K562 (cell line): ENCODE results near the gene CLTA. TPM values are rescaled to one million over a fixed set of nuclear protein-coding genes. Genes with fewer than 3 reads are reported as not detected.

Experiments used
- ARNT ChIP-seq, 2 experiments: fragments of 450-650 bp; IDR thresholded peaks; 2 replicates each; pipeline ENCODE4 v1.6.1; 2016; ENCODE audit warnings: mild to moderate bottlenecking in 1 of 2
- CBX2 ChIP-seq: fragments of 200-600 bp; sonication (generic); IDR thresholded peaks from one replicate; pipeline ENCODE4 v1.6.1; 2012; ENCODE audit warnings: mild to moderate bottlenecking, low read length, inconsistent platforms; ENCODE audit not compliant: insufficient read depth, poor library complexity, severe bottlenecking
- E2F3 ChIP-seq: fragments of 250-450 bp; sonication (Bioruptor Pico); IDR thresholded peaks from 2 replicates; pipeline ENCODE4 v1.4.0; 2020; ENCODE audit warnings: mild to moderate bottlenecking
- GABPB1 ChIP-seq: sonication (generic); formaldehyde crosslinking; IDR thresholded peaks from 2 replicates; pipeline ENCODE4 v1.8.0; 2022; ENCODE audit warnings: mild to moderate bottlenecking, missing genetic modification reagents
- MCM7 ChIP-seq, 2 experiments: fragments of 450-650 bp; IDR thresholded peaks; 2 replicates each; pipeline ENCODE4 v1.6.1; 2016 to 2018
- MEIS2 ChIP-seq: fragments of 450-650 bp; IDR thresholded peaks from 2 replicates; pipeline ENCODE4 v1.6.1; 2014; ENCODE audit warnings: mild to moderate bottlenecking; ENCODE audit not compliant: partially characterized antibody
- OTX1 ChIP-seq: fragments of 450-650 bp; formaldehyde crosslinking; IDR thresholded peaks from 2 replicates; pipeline ENCODE4 v1.4.0; 2022; ENCODE audit warnings: mild to moderate bottlenecking
- PCBP2 ChIP-seq: fragments of 200-400 bp; formaldehyde crosslinking; IDR thresholded peaks from 2 replicates; pipeline ENCODE4 v1.6.1; 2018; ENCODE audit warnings: low read length, low read depth, mild to moderate bottlenecking, moderate library complexity; ENCODE audit not compliant: poor library complexity, severe bottlenecking
- ZKSCAN8 ChIP-seq: fragments of 200-800 bp; sonication (Bioruptor generic); IDR thresholded peaks from 2 replicates; pipeline ENCODE4 v1.6.1; 2016; ENCODE audit warnings: missing genetic modification characterization, missing compliant biosample characterization
- polyA plus RNA-seq, 8 experiments: library from polyadenylated mRNA; depleted of rRNA in 4 of 8; stranded (reverse) in 5 of 8; unstranded in 3 of 8; fragments of >200 nt; fragmentation: Nextera tagmentation in 2 of 8; fragmentation: Illumina TruSeq in 1 of 8; extraction: Ambion mirVana in 2 of 8; extraction: Trizol in 1 of 8; gene quantifications; 2 replicates each; pipeline versions ENCODE4 v1.2.1 to v1.2.3, GENCODE V29; 2011 to 2014; ENCODE audit warnings: inconsistent platforms in 1 of 8, missing spikeins in 1 of 8
- total RNA-seq, 7 experiments: library from RNA; depleted of rRNA in 6 of 7; stranded (reverse); fragments of >200 nt in 6 of 7; fragmentation: Illumina TruSeq in 2 of 7; extraction: Trizol in 2 of 7; gene quantifications; 2 replicates each; pipeline versions ENCODE4 v1.2.1 to v1.2.3, GENCODE V29; 2011 to 2021; ENCODE audit warnings: low replicate concordance in 1 of 7
- TF ChIP-seq, protein P1 (sequence below): sonication (generic); formaldehyde crosslinking; IDR thresholded peaks from 2 replicates; pipeline ENCODE4 v1.8.0; 2023; ENCODE audit warnings: mild to moderate bottlenecking, missing genetic modification reagents
- TF ChIP-seq, protein P2 (sequence below): sonication (generic); formaldehyde crosslinking; IDR thresholded peaks from 2 replicates; pipeline ENCODE4 v1.8.0; 2022; ENCODE audit warnings: missing genetic modification reagents, mild to moderate bottlenecking, borderline replicate concordance
- TF ChIP-seq, protein P3 (sequence below): fragments of 250-450 bp; sonication (Bioruptor Pico); IDR thresholded peaks from 2 replicates; pipeline ENCODE4 v1.8.0; 2022; ENCODE audit warnings: inconsistent platforms, mild to moderate bottlenecking, moderate library complexity, borderline replicate concordance
- TF ChIP-seq, protein P4 (sequence below): fragments of 250-450 bp; sonication (Bioruptor Pico); IDR thresholded peaks from 2 replicates; pipeline ENCODE4 v1.5.0; 2021
- TF ChIP-seq, protein P5 (sequence below), 2 experiments: IDR thresholded peaks; 2 replicates each; pipeline ENCODE4 v1.6.1; 2011; ENCODE audit warnings: borderline replicate concordance in 1 of 2, control low read depth in 1 of 2, low read depth in 1 of 2, low read length in 1 of 2, mild to moderate bottlenecking in 1 of 2, mixed read lengths in 1 of 2, moderate library complexity in 1 of 2; ENCODE audit not compliant: insufficient read depth in 1 of 2, insufficient read length in 1 of 2, poor library complexity in 1 of 2, severe bottlenecking in 1 of 2; ENCODE audit errors: extremely low read depth in 1 of 2
- TF ChIP-seq, protein P6 (sequence below): fragments of 450-650 bp; IDR thresholded peaks from 2 replicates; pipeline ENCODE4 v1.7.0; 2016; ENCODE audit warnings: borderline replicate concordance

Gene CLTA
- total and polyA plus RNA-seq, 9 of the 15 experiments (the other 6 are each of a cell fraction or from before 2014, with no cell fraction given): 37.8 to 219 (median 144) TPM

DNA sequence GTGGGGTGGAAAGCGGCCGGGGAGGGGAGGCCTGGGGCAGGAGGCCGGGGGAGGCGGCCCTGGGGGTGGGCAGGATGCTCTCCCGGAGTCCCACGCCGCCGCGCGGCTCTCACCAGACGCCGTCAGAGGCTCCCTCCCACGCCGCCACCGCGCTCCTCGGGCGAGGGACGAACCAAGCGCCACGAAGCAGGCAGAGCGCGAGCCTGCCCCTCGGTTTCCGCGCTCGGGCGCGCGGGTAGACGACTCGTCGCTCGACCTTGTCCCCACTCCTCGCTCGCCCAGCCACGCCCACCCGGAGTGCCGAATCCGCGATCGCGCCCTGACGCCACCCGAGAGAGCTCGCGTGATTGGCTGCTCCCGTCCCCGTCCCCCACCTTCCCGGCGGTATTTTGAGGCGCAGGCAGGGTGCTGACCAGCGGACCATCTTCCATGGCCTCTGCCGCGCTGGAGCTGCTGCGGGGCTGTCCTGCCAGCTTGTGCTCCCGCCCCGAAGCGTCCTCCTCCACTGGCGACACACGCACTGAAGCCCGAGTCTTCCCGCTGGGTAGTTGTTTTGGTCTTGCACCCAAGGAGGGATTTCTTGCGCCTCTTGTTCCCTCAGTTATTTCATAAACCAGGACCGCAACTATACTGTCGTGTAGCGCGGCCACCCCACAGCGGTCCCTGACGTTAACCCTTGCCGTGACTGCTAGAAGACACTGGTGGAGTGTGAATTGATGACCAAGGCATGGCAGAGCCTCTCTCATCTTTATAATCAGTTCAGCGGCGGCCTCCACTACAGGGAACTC lies 67.7 kb downstream of the CLTA start, which contains the start of gene GNE (continued):
- TF ChIP-seq ZKSCAN8 (CRISPR knock-in tag) (no peak), GABPB1 (CRISPR knock-in tag) (peak; percentile 48; the same call in 1 of the 2 replicates), MEIS2 (no peak), ARNT (IDR thresholded peaks at IDR 0.05) (no peak), PCBP2 (no peak), CBX2 (no peak), E2F3 (CRISPR knock-in tag) (0 out of 2 replicates have a peak, but pooled peaks have one; percentile 53), MCM7 (IDR thresholded peaks at IDR 0.05) (no peak), OTX1 (CRISPR knock-in tag) (no peak)
- TF ChIP-seq, protein P1, sequence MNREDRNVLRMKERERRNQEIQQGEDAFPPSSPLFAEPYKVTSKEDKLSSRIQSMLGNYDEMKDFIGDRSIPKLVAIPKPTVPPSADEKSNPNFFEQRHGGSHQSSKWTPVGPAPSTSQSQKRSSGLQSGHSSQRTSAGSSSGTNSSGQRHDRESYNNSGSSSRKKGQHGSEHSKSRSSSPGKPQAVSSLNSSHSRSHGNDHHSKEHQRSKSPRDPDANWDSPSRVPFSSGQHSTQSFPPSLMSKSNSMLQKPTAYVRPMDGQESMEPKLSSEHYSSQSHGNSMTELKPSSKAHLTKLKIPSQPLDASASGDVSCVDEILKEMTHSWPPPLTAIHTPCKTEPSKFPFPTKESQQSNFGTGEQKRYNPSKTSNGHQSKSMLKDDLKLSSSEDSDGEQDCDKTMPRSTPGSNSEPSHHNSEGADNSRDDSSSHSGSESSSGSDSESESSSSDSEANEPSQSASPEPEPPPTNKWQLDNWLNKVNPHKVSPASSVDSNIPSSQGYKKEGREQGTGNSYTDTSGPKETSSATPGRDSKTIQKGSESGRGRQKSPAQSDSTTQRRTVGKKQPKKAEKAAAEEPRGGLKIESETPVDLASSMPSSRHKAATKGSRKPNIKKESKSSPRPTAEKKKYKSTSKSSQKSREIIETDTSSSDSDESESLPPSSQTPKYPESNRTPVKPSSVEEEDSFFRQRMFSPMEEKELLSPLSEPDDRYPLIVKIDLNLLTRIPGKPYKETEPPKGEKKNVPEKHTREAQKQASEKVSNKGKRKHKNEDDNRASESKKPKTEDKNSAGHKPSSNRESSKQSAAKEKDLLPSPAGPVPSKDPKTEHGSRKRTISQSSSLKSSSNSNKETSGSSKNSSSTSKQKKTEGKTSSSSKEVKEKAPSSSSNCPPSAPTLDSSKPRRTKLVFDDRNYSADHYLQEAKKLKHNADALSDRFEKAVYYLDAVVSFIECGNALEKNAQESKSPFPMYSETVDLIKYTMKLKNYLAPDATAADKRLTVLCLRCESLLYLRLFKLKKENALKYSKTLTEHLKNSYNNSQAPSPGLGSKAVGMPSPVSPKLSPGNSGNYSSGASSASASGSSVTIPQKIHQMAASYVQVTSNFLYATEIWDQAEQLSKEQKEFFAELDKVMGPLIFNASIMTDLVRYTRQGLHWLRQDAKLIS (CRISPR knock-in tag): 0 out of 2 replicates have a peak, but pooled peaks have one; percentile 27
- TF ChIP-seq, protein P2, sequence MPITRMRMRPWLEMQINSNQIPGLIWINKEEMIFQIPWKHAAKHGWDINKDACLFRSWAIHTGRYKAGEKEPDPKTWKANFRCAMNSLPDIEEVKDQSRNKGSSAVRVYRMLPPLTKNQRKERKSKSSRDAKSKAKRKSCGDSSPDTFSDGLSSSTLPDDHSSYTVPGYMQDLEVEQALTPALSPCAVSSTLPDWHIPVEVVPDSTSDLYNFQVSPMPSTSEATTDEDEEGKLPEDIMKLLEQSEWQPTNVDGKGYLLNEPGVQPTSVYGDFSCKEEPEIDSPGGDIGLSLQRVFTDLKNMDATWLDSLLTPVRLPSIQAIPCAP (CRISPR knock-in tag): no peak
- TF ChIP-seq, protein P3, sequence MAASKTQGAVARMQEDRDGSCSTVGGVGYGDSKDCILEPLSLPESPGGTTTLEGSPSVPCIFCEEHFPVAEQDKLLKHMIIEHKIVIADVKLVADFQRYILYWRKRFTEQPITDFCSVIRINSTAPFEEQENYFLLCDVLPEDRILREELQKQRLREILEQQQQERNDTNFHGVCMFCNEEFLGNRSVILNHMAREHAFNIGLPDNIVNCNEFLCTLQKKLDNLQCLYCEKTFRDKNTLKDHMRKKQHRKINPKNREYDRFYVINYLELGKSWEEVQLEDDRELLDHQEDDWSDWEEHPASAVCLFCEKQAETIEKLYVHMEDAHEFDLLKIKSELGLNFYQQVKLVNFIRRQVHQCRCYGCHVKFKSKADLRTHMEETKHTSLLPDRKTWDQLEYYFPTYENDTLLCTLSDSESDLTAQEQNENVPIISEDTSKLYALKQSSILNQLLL (CRISPR knock-in tag): no peak
- TF ChIP-seq, protein P4, sequence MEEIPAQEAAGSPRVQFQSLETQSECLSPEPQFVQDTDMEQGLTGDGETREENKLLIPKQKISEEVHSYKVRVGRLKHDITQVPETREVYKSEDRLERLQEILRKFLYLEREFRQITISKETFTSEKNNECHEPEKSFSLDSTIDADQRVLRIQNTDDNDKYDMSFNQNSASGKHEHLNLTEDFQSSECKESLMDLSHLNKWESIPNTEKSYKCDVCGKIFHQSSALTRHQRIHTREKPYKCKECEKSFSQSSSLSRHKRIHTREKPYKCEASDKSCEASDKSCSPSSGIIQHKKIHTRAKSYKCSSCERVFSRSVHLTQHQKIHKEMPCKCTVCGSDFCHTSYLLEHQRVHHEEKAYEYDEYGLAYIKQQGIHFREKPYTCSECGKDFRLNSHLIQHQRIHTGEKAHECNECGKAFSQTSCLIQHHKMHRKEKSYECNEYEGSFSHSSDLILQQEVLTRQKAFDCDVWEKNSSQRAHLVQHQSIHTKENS (CRISPR knock-in tag): no peak
- TF ChIP-seq, protein P5, sequence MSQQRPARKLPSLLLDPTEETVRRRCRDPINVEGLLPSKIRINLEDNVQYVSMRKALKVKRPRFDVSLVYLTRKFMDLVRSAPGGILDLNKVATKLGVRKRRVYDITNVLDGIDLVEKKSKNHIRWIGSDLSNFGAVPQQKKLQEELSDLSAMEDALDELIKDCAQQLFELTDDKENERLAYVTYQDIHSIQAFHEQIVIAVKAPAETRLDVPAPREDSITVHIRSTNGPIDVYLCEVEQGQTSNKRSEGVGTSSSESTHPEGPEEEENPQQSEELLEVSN (IDR thresholded peaks at IDR 0.05; ENCODE audit: borderline replicate concordance in 1 of 2, extremely low read depth in 1 of 2, insufficient read depth in 1 of 2, insufficient read length in 1 of 2, low read depth in 1 of 2, low read length in 1 of 2, poor library complexity in 1 of 2, severe bottlenecking in 1 of 2): peak; percentile 78 to 79
- TF ChIP-seq, protein P6, sequence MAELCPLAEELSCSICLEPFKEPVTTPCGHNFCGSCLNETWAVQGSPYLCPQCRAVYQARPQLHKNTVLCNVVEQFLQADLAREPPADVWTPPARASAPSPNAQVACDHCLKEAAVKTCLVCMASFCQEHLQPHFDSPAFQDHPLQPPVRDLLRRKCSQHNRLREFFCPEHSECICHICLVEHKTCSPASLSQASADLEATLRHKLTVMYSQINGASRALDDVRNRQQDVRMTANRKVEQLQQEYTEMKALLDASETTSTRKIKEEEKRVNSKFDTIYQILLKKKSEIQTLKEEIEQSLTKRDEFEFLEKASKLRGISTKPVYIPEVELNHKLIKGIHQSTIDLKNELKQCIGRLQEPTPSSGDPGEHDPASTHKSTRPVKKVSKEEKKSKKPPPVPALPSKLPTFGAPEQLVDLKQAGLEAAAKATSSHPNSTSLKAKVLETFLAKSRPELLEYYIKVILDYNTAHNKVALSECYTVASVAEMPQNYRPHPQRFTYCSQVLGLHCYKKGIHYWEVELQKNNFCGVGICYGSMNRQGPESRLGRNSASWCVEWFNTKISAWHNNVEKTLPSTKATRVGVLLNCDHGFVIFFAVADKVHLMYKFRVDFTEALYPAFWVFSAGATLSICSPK: no peak
